Measurements from ENCODE around the gene CHID1. TPM values are rescaled to one million over a fixed set of nuclear protein-coding genes. Genes with fewer than 3 reads are reported as not detected.
A peak's percentile ranks its signal among the peaks of the same experiment; 100 is the strongest.

The CHID1 gene
- total and polyA plus RNA-seq, 2 donors (not counting 1 experiment from before 2014, with no cell fraction given), result 54.3 to 68.4 TPM

DNA sequence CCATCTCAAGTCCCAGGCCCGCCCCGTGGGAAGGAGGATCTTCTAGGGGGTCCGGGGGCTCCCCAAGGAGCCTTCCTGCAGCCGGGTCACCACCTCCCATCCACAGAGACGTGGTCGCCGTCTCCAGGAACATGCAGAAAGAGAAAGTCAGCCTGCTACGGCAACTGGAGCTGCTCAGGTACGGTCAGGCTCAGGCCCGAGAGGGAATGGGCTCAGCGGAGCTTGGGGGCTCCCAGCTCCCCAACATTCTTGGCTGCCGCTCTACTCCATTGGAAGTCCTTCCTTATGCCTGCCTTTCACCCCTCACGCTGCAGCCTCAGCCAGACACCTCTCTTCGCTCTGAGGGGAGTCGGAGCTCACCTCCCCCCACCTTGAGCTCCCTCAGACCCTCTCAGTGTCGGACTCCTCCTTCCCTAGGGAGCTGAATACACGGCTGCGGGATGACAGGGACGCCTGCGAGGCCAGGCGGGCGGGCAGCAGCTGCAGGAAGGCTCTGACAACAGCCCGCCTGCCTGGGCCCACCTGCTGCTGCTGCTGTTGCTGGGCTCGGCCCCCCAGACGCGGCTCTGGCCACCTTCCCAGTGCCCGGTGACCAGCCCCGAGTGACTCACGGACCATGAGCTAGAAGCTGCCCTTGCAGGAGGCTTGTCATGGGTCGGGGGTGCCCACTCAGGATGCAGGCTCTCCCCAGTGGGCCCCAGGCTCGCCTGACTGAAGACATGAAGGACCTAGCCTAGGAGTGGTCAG is 79.3 kb downstream of the CHID1 start:
- peaks cover 3% of the 10 kb centered on the region for H3K36me3 ChIP-seq (ENCODE audit: control insufficient read depth, insufficient read depth, low read length)
- peaks cover 37% of the 10 kb centered on the region for H3K4me1 ChIP-seq (ENCODE audit: control insufficient read depth, extremely low read depth, insufficient read depth, low read length)
- no peaks in the 10 kb centered on the region for H4K20me1 ChIP-seq (ENCODE audit: control insufficient read depth, extremely low read depth, insufficient read depth, low read length)
- DNase-seq (ENCODE audit: low read depth in 2 of 2), result peak; percentile 46 to 67
- H3K4me3 ChIP-seq (replicated peaks in 1 of 4; ENCODE audit: control extremely low read depth in 1 of 4, insufficient read depth in 1 of 4, low read depth in 3 of 4, low read length in 4 of 4), result peak overlapping the region in 1 of 4 experiments; percentile 12
- H3K27me3 ChIP-seq (ENCODE audit: control insufficient read depth, insufficient read depth, low read length), result no peaks in the 10 kb centered on the region
- no peak for TF ChIP-seq EZH2 (IDR thresholded peaks at IDR 0.05; ENCODE audit: low read length, missing control alignments)
- TF ChIP-seq, protein P1, sequence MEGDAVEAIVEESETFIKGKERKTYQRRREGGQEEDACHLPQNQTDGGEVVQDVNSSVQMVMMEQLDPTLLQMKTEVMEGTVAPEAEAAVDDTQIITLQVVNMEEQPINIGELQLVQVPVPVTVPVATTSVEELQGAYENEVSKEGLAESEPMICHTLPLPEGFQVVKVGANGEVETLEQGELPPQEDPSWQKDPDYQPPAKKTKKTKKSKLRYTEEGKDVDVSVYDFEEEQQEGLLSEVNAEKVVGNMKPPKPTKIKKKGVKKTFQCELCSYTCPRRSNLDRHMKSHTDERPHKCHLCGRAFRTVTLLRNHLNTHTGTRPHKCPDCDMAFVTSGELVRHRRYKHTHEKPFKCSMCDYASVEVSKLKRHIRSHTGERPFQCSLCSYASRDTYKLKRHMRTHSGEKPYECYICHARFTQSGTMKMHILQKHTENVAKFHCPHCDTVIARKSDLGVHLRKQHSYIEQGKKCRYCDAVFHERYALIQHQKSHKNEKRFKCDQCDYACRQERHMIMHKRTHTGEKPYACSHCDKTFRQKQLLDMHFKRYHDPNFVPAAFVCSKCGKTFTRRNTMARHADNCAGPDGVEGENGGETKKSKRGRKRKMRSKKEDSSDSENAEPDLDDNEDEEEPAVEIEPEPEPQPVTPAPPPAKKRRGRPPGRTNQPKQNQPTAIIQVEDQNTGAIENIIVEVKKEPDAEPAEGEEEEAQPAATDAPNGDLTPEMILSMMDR (conservative IDR thresholded peaks at IDR 0.05 in 1 of 2, IDR thresholded peaks at IDR 0.05 in 1 of 2; ENCODE audit: low read depth in 1 of 2, low read length in 2 of 2), result no peak
- H3K9me3 ChIP-seq (ENCODE audit: control insufficient read depth, insufficient read depth, low read depth, low read length), result no peaks in the 10 kb centered on the region
- no peak overlapping the region for H3K9ac ChIP-seq (ENCODE audit: insufficient read depth, low read length)
- no peak overlapping the region for H2AFZ ChIP-seq (ENCODE audit: low read length)
- peak overlapping the region; percentile 91 for H3K4me2 ChIP-seq (ENCODE audit: extremely low read depth, insufficient read depth, low read length)
- H3K27ac ChIP-seq (ENCODE audit: insufficient read depth, low read length), result no peak overlapping the region
- H3K79me2 ChIP-seq (ENCODE audit: control insufficient read depth, insufficient read depth, low read length), result peaks cover 23% of the 10 kb centered on the region

DNA sequence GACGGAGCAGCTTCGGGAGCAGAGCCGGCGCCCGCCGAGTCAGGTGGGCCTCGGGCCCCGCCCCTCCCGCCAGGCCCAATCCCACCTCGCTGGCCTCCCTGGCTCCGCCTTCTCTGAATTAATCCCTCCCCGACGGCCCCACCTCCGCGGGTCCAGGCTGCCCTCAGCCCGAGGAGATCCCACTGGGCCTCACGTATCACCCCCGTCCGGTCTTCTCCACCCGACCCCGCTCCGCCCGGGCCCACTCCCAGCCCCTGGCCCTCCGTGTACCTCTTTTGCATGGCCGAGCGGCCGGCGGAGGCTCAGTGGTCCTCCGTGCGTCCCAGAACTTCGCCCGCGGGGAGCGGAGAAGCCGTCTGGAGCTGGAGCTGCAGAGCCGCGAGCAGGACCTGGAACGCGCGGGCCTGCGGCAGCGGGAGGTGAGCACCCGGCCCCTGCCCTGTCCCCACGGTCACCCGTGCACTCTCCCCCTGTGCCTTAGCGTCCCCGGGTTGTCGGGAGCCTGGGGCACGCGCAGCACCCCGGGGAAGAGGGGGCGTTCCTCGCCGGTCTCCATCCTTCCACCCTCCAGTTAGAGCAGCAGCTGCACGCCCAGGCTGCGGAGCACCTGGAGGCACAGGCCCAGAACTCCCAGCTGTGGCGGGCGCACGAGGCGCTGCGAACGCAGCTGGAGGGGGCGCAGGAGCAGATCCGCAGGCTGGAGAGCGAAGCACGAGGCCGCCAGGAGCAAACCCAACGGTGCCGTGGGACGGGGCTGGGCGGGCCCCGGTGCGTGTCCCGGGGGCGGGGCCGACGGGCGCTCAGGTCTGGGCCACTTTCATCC is 80.1 kb downstream of the CHID1 start:
- no peak for TF ChIP-seq EZH2 (IDR thresholded peaks at IDR 0.05; ENCODE audit: low read length, missing control alignments)
- TF ChIP-seq, protein P1 (conservative IDR thresholded peaks at IDR 0.05 in 1 of 2, IDR thresholded peaks at IDR 0.05 in 1 of 2; ENCODE audit: low read depth in 1 of 2, low read length in 2 of 2), result no peak
- Histone ChIP-seq H3K4me1 (ENCODE audit: control insufficient read depth, extremely low read depth, insufficient read depth, low read length) (peaks cover 37% of the 10 kb centered on the region), H2AFZ (ENCODE audit: low read length) (no peak overlapping the region), H3K27me3 (ENCODE audit: control insufficient read depth, insufficient read depth, low read length) (no peaks in the 10 kb centered on the region), H3K79me2 (ENCODE audit: control insufficient read depth, insufficient read depth, low read length) (peaks cover 18% of the 10 kb centered on the region), H3K9me3 (ENCODE audit: control insufficient read depth, insufficient read depth, low read depth, low read length) (no peaks in the 10 kb centered on the region), H3K27ac (ENCODE audit: insufficient read depth, low read length) (no peak overlapping the region), H3K4me2 (ENCODE audit: extremely low read depth, insufficient read depth, low read length) (peak overlapping the region; percentile 88), H3K36me3 (ENCODE audit: control insufficient read depth, insufficient read depth, low read length) (peaks cover 2% of the 10 kb centered on the region), H4K20me1 (ENCODE audit: control insufficient read depth, extremely low read depth, insufficient read depth, low read length) (no peaks in the 10 kb centered on the region), H3K4me3 (replicated peaks in 1 of 4; ENCODE audit: control extremely low read depth in 1 of 4, insufficient read depth in 1 of 4, low read depth in 3 of 4, low read length in 4 of 4) (peak overlapping the region in 2 of 4 experiments; percentile 12 to 45), H3K9ac (ENCODE audit: insufficient read depth, low read length) (no peak overlapping the region)
- peak; percentile 55 to 63 for DNase-seq (ENCODE audit: low read depth in 2 of 2)

DNA sequence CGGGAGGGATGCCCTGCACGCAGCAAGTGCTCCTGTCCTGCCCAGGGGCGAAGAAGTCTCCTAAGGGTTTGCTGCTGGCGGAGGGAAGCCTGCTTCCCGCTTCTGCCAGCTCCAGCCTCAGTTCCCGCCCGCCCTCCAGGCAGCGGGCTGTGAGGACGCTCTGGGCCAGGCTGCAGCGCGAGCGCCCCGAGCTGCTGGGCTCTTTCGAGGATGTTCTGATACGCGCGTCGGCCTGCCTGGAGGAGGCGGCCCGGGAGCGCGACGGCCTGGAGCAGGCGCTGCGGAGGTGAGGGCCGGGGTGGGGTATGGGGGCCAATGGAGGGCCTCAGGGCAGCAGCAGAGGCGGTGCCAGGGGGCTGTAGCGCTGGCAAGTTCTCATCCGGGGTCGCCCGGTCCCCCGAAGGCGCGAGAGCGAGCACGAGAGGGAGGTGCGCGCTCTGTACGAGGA is 80.7 kb downstream of the CHID1 start:
- Histone ChIP-seq H3K4me1 (ENCODE audit: control insufficient read depth, extremely low read depth, insufficient read depth, low read length) (peaks cover 34% of the 10 kb centered on the region), H3K79me2 (ENCODE audit: control insufficient read depth, insufficient read depth, low read length) (peaks cover 15% of the 10 kb centered on the region), H2AFZ (ENCODE audit: low read length) (no peak overlapping the region), H3K4me2 (ENCODE audit: extremely low read depth, insufficient read depth, low read length) (peak overlapping the region; percentile 88), H3K9me3 (ENCODE audit: control insufficient read depth, insufficient read depth, low read depth, low read length) (no peaks in the 10 kb centered on the region), H3K27me3 (ENCODE audit: control insufficient read depth, insufficient read depth, low read length) (no peaks in the 10 kb centered on the region), H3K36me3 (ENCODE audit: control insufficient read depth, insufficient read depth, low read length) (peaks cover 2% of the 10 kb centered on the region), H4K20me1 (ENCODE audit: control insufficient read depth, extremely low read depth, insufficient read depth, low read length) (no peaks in the 10 kb centered on the region), H3K4me3 (replicated peaks in 1 of 4; ENCODE audit: control extremely low read depth in 1 of 4, insufficient read depth in 1 of 4, low read depth in 3 of 4, low read length in 4 of 4) (peak overlapping the region in 3 of 4 experiments; percentile 7 to 38 (median 14)), H3K9ac (ENCODE audit: insufficient read depth, low read length) (no peak overlapping the region), H3K27ac (ENCODE audit: insufficient read depth, low read length) (no peak overlapping the region)
- no peak for TF ChIP-seq EZH2 (IDR thresholded peaks at IDR 0.05; ENCODE audit: low read length, missing control alignments)
- TF ChIP-seq, protein P1 (conservative IDR thresholded peaks at IDR 0.05 in 1 of 2, IDR thresholded peaks at IDR 0.05 in 1 of 2; ENCODE audit: low read depth in 1 of 2, low read length in 2 of 2), result no peak
- DNase-seq (ENCODE audit: low read depth in 2 of 2), result no peak
